OCI-LY1 (cell line): Measurements from ENCODE around the gene MRPL40.
"Not testable (repeated sequence)": the region's sequence is repeated elsewhere in the genome, so short reads cannot be mapped to it uniquely, and the experiment has no call there.

ENCODE experiments used
- H2AFZ ChIP-seq: fragments of 200-600 bp; sonication (generic), shearing (Covaris generic); 2 replicates; pipeline ENCODE4 v1.6.0; 2014; ENCODE audit warnings: antibody characterized with exemption, mild to moderate bottlenecking, low read length
- H3F3A ChIP-seq: fragments of 200-600 bp; sonication (generic), shearing (Covaris generic); 2 replicates; pipeline ENCODE4 v1.6.0; 2014; ENCODE audit warnings: mild to moderate bottlenecking, antibody characterized with exemption, low read length, moderate library complexity; ENCODE audit not compliant: insufficient read depth
- H3K27ac ChIP-seq: fragments of 200-600 bp; sonication (generic); 2 replicates; pipeline ENCODE4 v1.5.1; 2014; ENCODE audit warnings: low read length, mixed run types, mild to moderate bottlenecking, low read depth; ENCODE audit not compliant: poor library complexity, severe bottlenecking
- H3K27me3 ChIP-seq: fragments of 200-600 bp; sonication (generic); 2 replicates; pipeline ENCODE4 v1.6.0; 2014; ENCODE audit warnings: antibody characterized with exemption, mild to moderate bottlenecking, low read length, moderate library complexity; ENCODE audit not compliant: insufficient read depth
- H3K36me3 ChIP-seq: fragments of 200-600 bp; sonication (generic); 2 replicates; pipeline ENCODE4 v1.6.1; 2014; ENCODE audit warnings: mild to moderate bottlenecking, antibody characterized with exemption, low read length, moderate library complexity, mixed read lengths; ENCODE audit not compliant: insufficient read depth
- H3K4me1 ChIP-seq: fragments of 200-600 bp; sonication (generic); 2 replicates; pipeline ENCODE4 v1.5.1; 2014; ENCODE audit warnings: mild to moderate bottlenecking, low read length, moderate library complexity; ENCODE audit not compliant: insufficient read depth, severe bottlenecking
- H3K4me2 ChIP-seq: fragments of 200-600 bp; sonication (generic), shearing (Covaris generic); 2 replicates; pipeline ENCODE4 v1.6.1; 2014; ENCODE audit warnings: low read length
- H3K4me3 ChIP-seq: fragments of 200-600 bp; sonication (generic); 2 replicates; pipeline ENCODE4 v1.5.1; 2014; ENCODE audit warnings: low read length, low read depth, mild to moderate bottlenecking, mixed read lengths; ENCODE audit not compliant: poor library complexity, severe bottlenecking
- H3K79me2 ChIP-seq: fragments of 200-600 bp; shearing (Covaris generic); 2 replicates; pipeline ENCODE4 v1.6.1; 2016; ENCODE audit warnings: mixed run types, low read length, mixed read lengths; ENCODE audit not compliant: insufficient read depth
- H3K9ac ChIP-seq: fragments of 200-600 bp; sonication (generic), shearing (Covaris generic); 2 replicates; pipeline ENCODE4 v1.6.1; 2014; ENCODE audit warnings: mild to moderate bottlenecking, low read length, mixed read lengths
- H3K9me2 ChIP-seq: fragments of 200-600 bp; sonication (generic), shearing (Covaris generic); 2 replicates; pipeline ENCODE4 v1.6.1; 2014; ENCODE audit warnings: low read depth, mild to moderate bottlenecking, low read length, mixed read lengths
- H3K9me3 ChIP-seq: fragments of 200-600 bp; shearing (Covaris generic); 2 replicates; pipeline ENCODE4 v1.6.1; 2014; ENCODE audit warnings: low read length, mixed read lengths
- H4K20me1 ChIP-seq: fragments of 200-600 bp; sonication (generic), shearing (Covaris generic); 2 replicates; pipeline ENCODE4 v1.6.0; 2016; ENCODE audit warnings: mild to moderate bottlenecking, low read length; ENCODE audit not compliant: insufficient read depth
- CTCF ChIP-seq: fragments of 200-600 bp; sonication (generic), shearing (Covaris generic); IDR thresholded peaks from 2 replicates; pipeline ENCODE4 v1.5.1; 2017; ENCODE audit warnings: mild to moderate bottlenecking, antibody characterized with exemption, low read length, moderate library complexity, mixed read lengths
- EZH2 ChIP-seq: fragments of 200-600 bp; sonication (generic), shearing (Covaris generic); IDR thresholded peaks from 2 replicates; pipeline ENCODE4 v1.8.0; 2017; ENCODE audit warnings: borderline replicate concordance, mixed run types, mild to moderate bottlenecking, antibody characterized with exemption, low read length, moderate library complexity, mixed read lengths

MRPL40 gene

DNA sequence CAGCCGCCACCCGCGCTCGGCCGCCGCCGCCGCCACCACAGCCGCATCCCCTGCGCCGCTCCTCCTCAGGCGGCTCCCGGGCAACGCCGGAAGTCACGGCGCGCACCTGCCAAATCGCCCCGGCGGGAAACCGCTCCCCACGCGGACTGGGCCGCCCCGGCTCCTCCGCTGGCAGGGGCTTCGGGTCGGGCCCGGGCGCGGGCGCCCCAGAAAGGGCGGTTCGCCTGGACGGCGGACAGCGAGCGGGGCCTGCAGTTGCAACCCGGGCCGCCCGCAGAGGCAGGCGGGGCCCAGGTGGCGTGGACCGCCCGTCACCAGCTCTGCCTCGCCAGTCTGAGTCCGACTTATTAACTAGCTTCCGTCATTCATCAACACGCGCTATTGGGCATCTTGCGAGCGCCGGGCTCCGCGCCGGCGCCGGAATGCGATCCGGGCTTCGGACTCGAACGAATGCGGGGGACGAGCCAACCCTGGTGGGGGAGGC is 654 bp upstream of the MRPL40 start, which contains the start of gene HIRA:
TSS of gene HIRA (minus strand) at position 85 of the 484 bp plus-strand sequence. CDS start 257 bp downstream, outside the sequence.
- H3K27me3 ChIP-seq = no peaks in the 10 kb centered on the region
- peaks cover 40% of the 10 kb centered on the region for H3K4me1 ChIP-seq
- no peak for TF ChIP-seq CTCF
- no peak for TF ChIP-seq EZH2
- H3F3A ChIP-seq = no peaks in the 10 kb centered on the region
- peak within 1 kb of the TSS; percentile 83 for H3K27ac ChIP-seq
- H4K20me1 ChIP-seq = no peaks in the 10 kb centered on the region
- peaks cover 44% of the 10 kb centered on the region for H3K79me2 ChIP-seq
- no peaks in the 10 kb centered on the region for H3K9me2 ChIP-seq
- H3K9me3 ChIP-seq = no peaks in the 10 kb centered on the region
- H2AFZ ChIP-seq = no peak within 1 kb of the TSS
- peak within 1 kb of the TSS; percentile 92 for H3K9ac ChIP-seq
- peak within 1 kb of the TSS; percentile 93 for H3K4me3 ChIP-seq
- peak within 1 kb of the TSS; percentile 86 for H3K4me2 ChIP-seq
- peaks cover 27% of the 10 kb centered on the region for H3K36me3 ChIP-seq

DNA sequence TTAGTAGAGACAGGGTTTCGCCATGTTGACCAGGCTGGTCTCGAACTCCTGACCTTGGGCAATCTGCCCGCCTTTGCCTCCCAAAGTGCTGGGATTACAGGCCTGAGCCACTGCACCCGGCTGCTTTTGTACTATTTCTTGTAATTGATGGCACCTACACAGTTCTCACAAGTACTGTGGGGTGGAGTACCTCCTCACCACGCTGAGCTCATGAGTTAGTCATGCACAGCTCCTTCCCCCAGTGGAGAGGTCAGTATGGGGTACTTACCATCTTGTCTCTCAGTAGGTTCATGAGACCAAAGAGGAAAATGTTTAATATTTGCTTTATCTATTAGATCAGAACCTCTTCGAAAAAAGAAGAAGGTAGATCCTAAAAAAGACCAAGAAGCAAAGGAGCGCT is 2.1 kb downstream of the MRPL40 start:
- Histone ChIP-seq H3K9me2 (no peaks in the 10 kb centered on the region), H3K79me2 (peaks cover 19% of the 10 kb centered on the region), H3K4me1 (peaks cover 18% of the 10 kb centered on the region), H2AFZ (no peak overlapping the region), H3K27ac (no peak overlapping the region), H3K4me3 (no peak overlapping the region), H3K4me2 (no peak overlapping the region), H4K20me1 (no peaks in the 10 kb centered on the region), H3K27me3 (no peaks in the 10 kb centered on the region), H3K36me3 (peaks cover 31% of the 10 kb centered on the region), H3K9ac (no peak overlapping the region), H3K9me3 (no peaks in the 10 kb centered on the region), H3F3A (no peaks in the 10 kb centered on the region)
- TF ChIP-seq CTCF = no peak
- TF ChIP-seq EZH2 = no peak

DNA sequence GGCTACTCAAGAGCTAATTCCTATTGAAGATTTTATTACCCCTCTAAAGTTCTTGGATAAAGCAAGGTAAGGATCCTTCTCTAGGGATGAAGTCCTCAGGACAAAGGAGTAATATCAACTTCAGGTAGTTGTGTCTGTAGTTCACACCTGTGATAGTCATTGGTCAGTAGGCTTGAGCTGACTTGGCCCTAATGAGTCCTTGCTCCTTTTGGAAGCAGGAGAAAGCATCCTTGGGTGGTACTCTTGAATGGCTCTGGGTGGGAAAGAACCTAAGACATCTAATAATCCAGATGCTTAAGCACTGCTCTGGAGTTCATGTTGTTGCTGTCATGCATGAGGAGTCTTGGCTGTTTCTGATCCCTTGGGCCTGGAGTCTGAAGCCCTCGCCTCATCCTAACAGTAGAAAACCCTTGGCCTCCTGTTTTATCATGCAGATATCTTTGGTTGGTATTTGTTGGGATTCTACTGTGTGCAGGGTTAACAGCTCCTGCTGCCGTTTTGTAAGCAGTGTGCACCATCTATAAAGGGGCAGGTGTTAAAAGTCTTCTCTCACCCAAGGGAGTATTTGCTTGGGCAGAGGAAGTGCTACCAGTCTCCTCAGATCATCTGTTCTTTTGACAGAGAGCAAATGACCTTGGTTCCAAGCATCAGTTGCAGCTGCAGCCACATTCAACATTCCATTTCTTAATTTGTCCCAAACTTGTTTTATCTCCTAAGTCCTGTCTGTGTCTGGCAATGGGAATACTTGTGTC is 2.7 kb downstream of the MRPL40 start:
- no peak overlapping the region for H3K4me3 ChIP-seq
- peaks cover 12% of the 10 kb centered on the region for H3K4me1 ChIP-seq
- no peaks in the 10 kb centered on the region for H3F3A ChIP-seq
- no peak overlapping the region for H3K4me2 ChIP-seq
- no peak overlapping the region for H3K9ac ChIP-seq
- TF ChIP-seq EZH2 = no peak
- no peak for TF ChIP-seq CTCF
- no peaks in the 10 kb centered on the region for H3K27me3 ChIP-seq
- no peak overlapping the region for H2AFZ ChIP-seq
- peaks cover 13% of the 10 kb centered on the region for H3K79me2 ChIP-seq
- no peaks in the 10 kb centered on the region for H3K9me2 ChIP-seq
- no peaks in the 10 kb centered on the region for H3K9me3 ChIP-seq
- H3K27ac ChIP-seq = peak overlapping the region; percentile 49
- no peaks in the 10 kb centered on the region for H4K20me1 ChIP-seq
- H3K36me3 ChIP-seq = peaks cover 25% of the 10 kb centered on the region

- not testable (repeated sequence) for H3K9me3 ChIP-seq, H4K20me1 ChIP-seq, H3K4me2 ChIP-seq, H3K4me3 ChIP-seq, H2AFZ ChIP-seq, H3K27me3 ChIP-seq, H3F3A ChIP-seq, H3K9ac ChIP-seq, H3K79me2 ChIP-seq, H3K4me1 ChIP-seq, H3K27ac ChIP-seq, H3K9me2 ChIP-seq
- H3K36me3 ChIP-seq = peaks cover 38% of the 10 kb centered on the region
These were observed 4.3 kb downstream of the MRPL40 start for GRCh38 chr22:19436444-19437161.
